ENCODE data around the gene TMEM184A. TPM values are rescaled to one million over a fixed set of nuclear protein-coding genes. Genes with fewer than 3 reads are reported as not detected.

TMEM184A gene
- total and polyA plus RNA-seq, 10 of the 15 experiments (the other 5 are each of a cell fraction or from before 2014, with no cell fraction given) = 0.04 to 0.15 TPM; not detected in 8

GRCh38 chr7:1503816-1504775 lies 51.9 kb downstream of the TMEM184A start, which contains the start of gene INTS1 (continued):
- TF ChIP-seq MEF2B (IDR thresholded peaks at IDR 0.05; ENCODE audit: partially characterized antibody, poor library complexity, severe bottlenecking) (no peak), NFIC (IDR thresholded peaks at IDR 0.05; ENCODE audit: low read depth, low read length) (no peak), ETV6 (conservative IDR thresholded peaks at IDR 0.05 in 1 of 2, IDR thresholded peaks at IDR 0.05 in 1 of 2; ENCODE audit: borderline replicate concordance in 1 of 2, low read depth in 1 of 2) (peak; percentile 57 to 94; a peak in 2 of 4 replicates), MAX (IDR thresholded peaks at IDR 0.05; ENCODE audit: low read depth, low read length) (no peak), NBN (IDR thresholded peaks at IDR 0.05) (no peak; the same call in 1 of the 2 replicates), HSF1 (IDR thresholded peaks at IDR 0.05; ENCODE audit: low read depth, low read length) (peak; percentile 82; the same call in 1 of the 2 replicates), JUNB (IDR thresholded peaks at IDR 0.05) (no peak), ZNF217 (IDR thresholded peaks at IDR 0.05) (peak; percentile 64), RFX5 (IDR thresholded peaks at IDR 0.05; ENCODE audit: low read depth, low read length) (no peak), CHD2 (IDR thresholded peaks at IDR 0.05; ENCODE audit: borderline replicate concordance, low read depth, low read length) (peak; percentile 62; the same call in 1 of the 2 replicates), IRF3 (IDR thresholded peaks at IDR 0.05) (no peak), DPF2 (IDR thresholded peaks at IDR 0.05) (peak; percentile 66), CBX5 (IDR thresholded peaks at IDR 0.05; ENCODE audit: low read depth) (peak; percentile 67; the same call in 1 of the 2 replicates), ZZZ3 (IDR thresholded peaks at IDR 0.05; ENCODE audit: control insufficient read depth, insufficient read length, low read depth) (no peak), KLF5 (IDR thresholded peaks at IDR 0.05; ENCODE audit: partially characterized antibody) (peak; percentile 81), SPI1 (IDR thresholded peaks at IDR 0.05; ENCODE audit: borderline replicate concordance, insufficient read depth, low read depth, low read length) (0 out of 2 replicates have a peak, but pooled peaks have one; percentile 5), YBX1 (IDR thresholded peaks at IDR 0.05) (no peak), KAT2A (conservative IDR thresholded peaks at IDR 0.05; ENCODE audit: control insufficient read depth, low read depth, low read length) (no peak), SP1 (IDR thresholded peaks at IDR 0.05; ENCODE audit: low read depth, low read length) (peak; percentile 34), REST (IDR thresholded peaks at IDR 0.05; ENCODE audit: low read depth, low read length) (no peak), RUNX3 (IDR thresholded peaks at IDR 0.05; ENCODE audit: low read length) (peak; percentile 52), ZBTB33 (IDR thresholded peaks at IDR 0.05) (no peak)

All from GM12878 (cell line).